ENCODE results near the gene ATP6V0A4. TPM values are rescaled to one million over a fixed set of nuclear protein-coding genes. Genes with fewer than 3 reads are reported as not detected.

The ATP6V0A4 gene
- total and polyA plus RNA-seq, 2 experiments from 2014 or later: not detected

- no peak overlapping the region for H3K4me3 ChIP-seq
- H3K9me3 ChIP-seq (ENCODE audit: low read depth): no peaks in the 10 kb centered on the region
- TF ChIP-seq, protein P1, sequence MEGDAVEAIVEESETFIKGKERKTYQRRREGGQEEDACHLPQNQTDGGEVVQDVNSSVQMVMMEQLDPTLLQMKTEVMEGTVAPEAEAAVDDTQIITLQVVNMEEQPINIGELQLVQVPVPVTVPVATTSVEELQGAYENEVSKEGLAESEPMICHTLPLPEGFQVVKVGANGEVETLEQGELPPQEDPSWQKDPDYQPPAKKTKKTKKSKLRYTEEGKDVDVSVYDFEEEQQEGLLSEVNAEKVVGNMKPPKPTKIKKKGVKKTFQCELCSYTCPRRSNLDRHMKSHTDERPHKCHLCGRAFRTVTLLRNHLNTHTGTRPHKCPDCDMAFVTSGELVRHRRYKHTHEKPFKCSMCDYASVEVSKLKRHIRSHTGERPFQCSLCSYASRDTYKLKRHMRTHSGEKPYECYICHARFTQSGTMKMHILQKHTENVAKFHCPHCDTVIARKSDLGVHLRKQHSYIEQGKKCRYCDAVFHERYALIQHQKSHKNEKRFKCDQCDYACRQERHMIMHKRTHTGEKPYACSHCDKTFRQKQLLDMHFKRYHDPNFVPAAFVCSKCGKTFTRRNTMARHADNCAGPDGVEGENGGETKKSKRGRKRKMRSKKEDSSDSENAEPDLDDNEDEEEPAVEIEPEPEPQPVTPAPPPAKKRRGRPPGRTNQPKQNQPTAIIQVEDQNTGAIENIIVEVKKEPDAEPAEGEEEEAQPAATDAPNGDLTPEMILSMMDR (IDR thresholded peaks at IDR 0.05; ENCODE audit: low read depth, low read length): no peak
- H3K4me1 ChIP-seq (ENCODE audit: low read depth): no peaks in the 10 kb centered on the region
- H3K27me3 ChIP-seq: no peaks in the 10 kb centered on the region
- no peak for DNase-seq (ENCODE audit: low read depth in 1 of 2, low spot score in 1 of 2)
- H3K27ac ChIP-seq: no peak overlapping the region
- H3K36me3 ChIP-seq: no peaks in the 10 kb centered on the region
These were observed 70.5 kb downstream of the ATP6V0A4 start for GRCh38 chr7:138727336-138728099.

DNA sequence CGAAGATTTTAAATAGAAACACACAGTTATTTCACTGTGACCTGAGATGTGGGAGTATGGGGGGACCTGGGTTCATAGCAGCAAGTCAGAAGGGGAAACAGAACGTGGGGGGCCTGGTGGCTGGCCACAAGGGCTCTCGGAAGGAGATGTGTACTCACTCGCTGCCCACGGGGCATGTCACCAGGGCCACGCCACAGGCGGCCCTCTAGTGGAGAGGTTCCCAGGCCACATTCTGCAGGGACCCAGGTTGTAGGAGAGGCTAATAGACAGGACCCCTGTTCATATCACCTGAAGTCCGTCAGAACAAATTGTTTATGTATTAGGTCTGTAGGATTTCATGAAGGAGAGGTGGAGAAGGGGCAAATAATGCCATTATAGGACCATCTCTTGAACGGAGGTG lies 71.7 kb downstream of the ATP6V0A4 start:
- Histone ChIP-seq H3K9me3 (ENCODE audit: low read depth) (no peaks in the 10 kb centered on the region), H3K36me3 (no peaks in the 10 kb centered on the region), H3K27me3 (no peaks in the 10 kb centered on the region), H3K4me1 (ENCODE audit: low read depth) (no peaks in the 10 kb centered on the region), H3K27ac (no peak overlapping the region), H3K4me3 (no peak overlapping the region)
- no peak for DNase-seq (ENCODE audit: low read depth in 1 of 2, low spot score in 1 of 2)
- TF ChIP-seq, protein P1 (IDR thresholded peaks at IDR 0.05; ENCODE audit: low read depth, low read length): peak; percentile 10

- TF ChIP-seq, protein P1 (IDR thresholded peaks at IDR 0.05; ENCODE audit: low read depth, low read length): no peak
- no peaks in the 10 kb centered on the region for H3K27me3 ChIP-seq
- no peaks in the 10 kb centered on the region for H3K9me3 ChIP-seq (ENCODE audit: low read depth)
- no peaks in the 10 kb centered on the region for H3K36me3 ChIP-seq
- H3K4me1 ChIP-seq (ENCODE audit: low read depth): no peaks in the 10 kb centered on the region
- H3K27ac ChIP-seq: no peak overlapping the region
- DNase-seq (ENCODE audit: low read depth in 1 of 2, low spot score in 1 of 2): no peak
- H3K4me3 ChIP-seq: no peak overlapping the region
These were observed 77.7 kb downstream of the ATP6V0A4 start for GRCh38 chr7:138720286-138720685.

GRCh38 chr7:138716889-138717288 lies 81.1 kb downstream of the ATP6V0A4 start:
- no peaks in the 10 kb centered on the region for H3K4me1 ChIP-seq (ENCODE audit: low read depth)
- H3K9me3 ChIP-seq (ENCODE audit: low read depth): no peaks in the 10 kb centered on the region
- TF ChIP-seq, protein P1 (IDR thresholded peaks at IDR 0.05; ENCODE audit: low read depth, low read length): no peak
- H3K36me3 ChIP-seq: no peaks in the 10 kb centered on the region
- H3K4me3 ChIP-seq: no peak overlapping the region
- H3K27ac ChIP-seq: no peak overlapping the region
- no peak for DNase-seq (ENCODE audit: low read depth in 1 of 2, low spot score in 1 of 2)
- no peaks in the 10 kb centered on the region for H3K27me3 ChIP-seq

DNA sequence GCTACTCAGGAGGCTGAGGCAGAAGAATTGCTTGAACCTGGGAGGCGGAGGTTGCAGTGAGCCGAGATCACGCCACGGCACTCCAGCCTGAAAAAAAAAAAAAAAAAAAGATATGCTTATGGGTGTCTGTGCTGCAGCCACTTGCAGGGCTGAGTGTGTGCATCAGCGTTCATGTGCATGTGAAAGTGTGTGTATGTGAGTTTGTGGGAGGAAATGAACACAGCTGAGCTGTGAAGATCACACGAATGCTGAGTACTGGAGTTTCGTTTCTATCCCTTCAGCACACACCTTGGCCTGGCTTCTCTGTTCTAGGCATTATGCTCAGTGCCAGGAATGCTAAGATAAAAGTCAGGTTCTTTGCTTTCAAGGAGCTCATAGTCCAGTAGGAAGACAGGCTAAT lies 84.8 kb downstream of the ATP6V0A4 start:
- DNase-seq (ENCODE audit: low read depth in 1 of 2, low spot score in 1 of 2): no peak
- H3K36me3 ChIP-seq: no peaks in the 10 kb centered on the region
- no peak overlapping the region for H3K4me3 ChIP-seq
- no peaks in the 10 kb centered on the region for H3K9me3 ChIP-seq (ENCODE audit: low read depth)
- TF ChIP-seq, protein P1 (IDR thresholded peaks at IDR 0.05; ENCODE audit: low read depth, low read length): no peak
- no peak overlapping the region for H3K27ac ChIP-seq
- H3K4me1 ChIP-seq (ENCODE audit: low read depth): no peaks in the 10 kb centered on the region
- H3K27me3 ChIP-seq: no peaks in the 10 kb centered on the region
